ENCODE results near the gene FAIM. TPM values are rescaled to one million over a fixed set of nuclear protein-coding genes. Genes with fewer than 3 reads are reported as not detected.
"Not testable (repeated sequence)": the region's sequence is repeated elsewhere in the genome, so short reads cannot be mapped to it uniquely, and the experiment has no call there.

FAIM gene
- total RNA-seq, 2 experiments from 2014 or later, result 2.0 TPM; not detected in 1

DNA sequence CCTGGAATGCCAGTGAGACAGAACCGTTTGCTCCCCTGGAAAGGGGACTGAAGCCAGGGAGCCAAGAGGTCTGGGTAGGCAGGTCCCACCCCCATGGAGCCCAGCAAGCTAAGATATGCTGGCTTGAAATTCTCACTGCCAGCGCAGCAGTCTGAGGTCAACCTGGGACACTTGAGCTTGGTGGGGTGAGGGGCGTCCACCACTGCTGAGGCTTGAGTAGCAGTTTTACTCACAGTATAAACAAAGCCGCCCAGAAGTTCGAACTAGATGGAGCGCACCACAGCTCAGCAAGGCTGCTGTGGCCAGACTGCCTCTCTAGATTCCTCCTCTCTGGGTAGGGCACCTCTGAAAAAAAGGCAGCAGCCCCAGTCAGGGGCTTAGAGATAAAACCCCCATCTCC, 48.1 kb upstream of the FAIM start:
- H3K27ac ChIP-seq (ENCODE audit: low read depth, low read length, poor library complexity, severe bottlenecking), result no peak overlapping the region
- no peak overlapping the region for H3K4me2 ChIP-seq (ENCODE audit: low read length)
- no peak overlapping the region for H2AFZ ChIP-seq (ENCODE audit: low read length)
- H3K36me3 ChIP-seq (ENCODE audit: insufficient read depth, low read length), result peaks cover 10% of the 10 kb centered on the region; the same call in 1 of the 2 replicates
- DNase-seq (ENCODE audit: low spot score), result no peak
- TF ChIP-seq EZH2phosphoT487 (IDR thresholded peaks at IDR 0.05; ENCODE audit: borderline replicate concordance, low read depth, low read length), result no peak
- TF ChIP-seq, protein P1, sequence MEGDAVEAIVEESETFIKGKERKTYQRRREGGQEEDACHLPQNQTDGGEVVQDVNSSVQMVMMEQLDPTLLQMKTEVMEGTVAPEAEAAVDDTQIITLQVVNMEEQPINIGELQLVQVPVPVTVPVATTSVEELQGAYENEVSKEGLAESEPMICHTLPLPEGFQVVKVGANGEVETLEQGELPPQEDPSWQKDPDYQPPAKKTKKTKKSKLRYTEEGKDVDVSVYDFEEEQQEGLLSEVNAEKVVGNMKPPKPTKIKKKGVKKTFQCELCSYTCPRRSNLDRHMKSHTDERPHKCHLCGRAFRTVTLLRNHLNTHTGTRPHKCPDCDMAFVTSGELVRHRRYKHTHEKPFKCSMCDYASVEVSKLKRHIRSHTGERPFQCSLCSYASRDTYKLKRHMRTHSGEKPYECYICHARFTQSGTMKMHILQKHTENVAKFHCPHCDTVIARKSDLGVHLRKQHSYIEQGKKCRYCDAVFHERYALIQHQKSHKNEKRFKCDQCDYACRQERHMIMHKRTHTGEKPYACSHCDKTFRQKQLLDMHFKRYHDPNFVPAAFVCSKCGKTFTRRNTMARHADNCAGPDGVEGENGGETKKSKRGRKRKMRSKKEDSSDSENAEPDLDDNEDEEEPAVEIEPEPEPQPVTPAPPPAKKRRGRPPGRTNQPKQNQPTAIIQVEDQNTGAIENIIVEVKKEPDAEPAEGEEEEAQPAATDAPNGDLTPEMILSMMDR (conservative IDR thresholded peaks at IDR 0.05; ENCODE audit: low read length), result no peak
- H3K4me1 ChIP-seq (ENCODE audit: insufficient read depth, low read length, poor library complexity, severe bottlenecking), result no peaks in the 10 kb centered on the region
- H3K79me2 ChIP-seq (ENCODE audit: insufficient read depth, low read depth, low read length), result no peaks in the 10 kb centered on the region
- no peaks in the 10 kb centered on the region for H4K20me1 ChIP-seq (ENCODE audit: insufficient read depth, low read length)
- no peaks in the 10 kb centered on the region for H3K9me2 ChIP-seq (ENCODE audit: insufficient read depth, low read length)
- CTCF ChIA-PET (ENCODE audit: unreplicated experiment), result no interaction called here
- no peak overlapping the region for H3K4me3 ChIP-seq (ENCODE audit: low read depth, low read length, poor library complexity, severe bottlenecking)
- no peaks in the 10 kb centered on the region for H3K9me3 ChIP-seq (ENCODE audit: low read length)
- intact Hi-C loops (cut with micrococcal nuclease; ENCODE audit: unreplicated experiment), result no loop called here
- BruUV-seq (replicated peaks), result no TSS peak
- POLR2A ChIA-PET, result interaction anchor here (0.6 to 1.1 kb wide), 4 partner anchors 8 to 227 kb away, joined by 3 to 4 read pairs (median 4); no protein-coding TSS in a partner anchor

DNA sequence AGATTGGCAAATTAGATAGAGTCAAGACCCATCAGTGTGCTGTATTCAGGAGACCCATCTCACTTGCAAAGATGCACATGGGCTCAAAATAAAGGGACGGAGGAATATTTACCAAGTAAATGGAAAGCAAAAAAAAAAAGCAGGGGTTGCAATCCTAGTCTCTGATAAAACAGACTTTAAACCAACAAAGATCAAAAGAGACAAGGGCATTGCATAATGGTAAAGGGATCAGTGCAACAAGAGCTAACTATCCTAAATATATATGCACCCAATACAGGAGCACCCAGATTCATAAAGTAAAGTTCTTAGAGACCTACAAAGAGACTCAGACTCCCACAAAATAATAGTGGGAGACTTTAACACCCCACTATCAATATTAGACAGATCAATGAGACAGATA, 45.7 kb upstream of the FAIM start:
- H3K79me2 ChIP-seq (ENCODE audit: insufficient read depth, low read depth, low read length); H3K9me3 ChIP-seq (ENCODE audit: low read length); H3K4me3 ChIP-seq (ENCODE audit: low read depth, low read length, poor library complexity, severe bottlenecking); intact Hi-C loops (cut with micrococcal nuclease; ENCODE audit: unreplicated experiment); DNase-seq (ENCODE audit: low spot score); CTCF ChIA-PET (ENCODE audit: unreplicated experiment); BruUV-seq (replicated peaks); H3K4me1 ChIP-seq (ENCODE audit: insufficient read depth, low read length, poor library complexity, severe bottlenecking); H3K9me2 ChIP-seq (ENCODE audit: insufficient read depth, low read length); H3K27ac ChIP-seq (ENCODE audit: low read depth, low read length, poor library complexity, severe bottlenecking); H2AFZ ChIP-seq (ENCODE audit: low read length); H4K20me1 ChIP-seq (ENCODE audit: insufficient read depth, low read length); POLR2A ChIA-PET; H3K4me2 ChIP-seq (ENCODE audit: low read length): not testable (repeated sequence)
- peaks cover 13% of the 10 kb centered on the region; the same call in 1 of the 2 replicates for H3K36me3 ChIP-seq (ENCODE audit: insufficient read depth, low read length)

DNA sequence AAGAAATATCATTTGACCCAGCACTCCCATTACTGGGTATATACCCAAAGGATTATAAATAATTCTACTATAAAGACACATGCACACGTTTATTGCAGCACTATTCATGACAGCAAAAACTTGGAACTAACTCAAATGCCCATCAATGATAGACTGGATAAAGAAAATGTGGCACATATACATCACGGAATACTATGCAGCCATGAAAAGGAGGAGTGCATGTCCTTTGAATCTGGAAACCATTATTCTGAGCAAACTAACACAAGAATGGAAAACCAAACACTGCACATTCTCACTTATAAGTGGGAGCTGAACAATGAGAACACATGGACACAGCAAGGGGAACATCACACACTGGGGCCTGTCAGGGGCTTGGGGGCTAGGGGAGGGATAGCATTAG, 42.3 kb upstream of the FAIM start:
- H3K4me3 ChIP-seq (ENCODE audit: low read depth, low read length, poor library complexity, severe bottlenecking); H3K36me3 ChIP-seq (ENCODE audit: insufficient read depth, low read length); DNase-seq (ENCODE audit: low spot score); POLR2A ChIA-PET; H3K79me2 ChIP-seq (ENCODE audit: insufficient read depth, low read depth, low read length); BruUV-seq (replicated peaks); H3K4me1 ChIP-seq (ENCODE audit: insufficient read depth, low read length, poor library complexity, severe bottlenecking); H3K4me2 ChIP-seq (ENCODE audit: low read length); H3K27ac ChIP-seq (ENCODE audit: low read depth, low read length, poor library complexity, severe bottlenecking); H3K9me3 ChIP-seq (ENCODE audit: low read length); H2AFZ ChIP-seq (ENCODE audit: low read length); CTCF ChIA-PET (ENCODE audit: unreplicated experiment); H4K20me1 ChIP-seq (ENCODE audit: insufficient read depth, low read length); intact Hi-C loops (cut with micrococcal nuclease; ENCODE audit: unreplicated experiment); H3K9me2 ChIP-seq (ENCODE audit: insufficient read depth, low read length): not testable (repeated sequence)

DNA sequence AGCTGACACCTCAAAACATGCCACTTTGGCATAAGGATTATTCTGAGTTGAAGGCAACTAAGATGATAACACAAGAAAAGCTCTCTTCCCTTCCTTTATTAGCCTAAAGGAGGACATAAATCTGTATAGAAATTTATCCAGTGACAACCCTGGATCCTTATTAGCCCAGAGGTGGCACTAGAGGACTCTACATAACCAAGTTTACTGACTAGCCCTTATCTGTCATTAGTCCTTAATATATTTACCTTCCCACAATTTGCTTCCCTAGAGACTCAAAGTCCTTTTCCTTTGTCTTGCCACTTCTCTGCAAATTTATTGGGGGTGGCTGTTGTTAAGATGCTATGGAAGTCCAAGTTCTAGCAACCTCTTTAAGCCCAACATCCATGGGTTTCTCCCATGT, 41.2 kb upstream of the FAIM start:
- TF ChIP-seq EZH2phosphoT487 (IDR thresholded peaks at IDR 0.05; ENCODE audit: borderline replicate concordance, low read depth, low read length), result no peak
- TF ChIP-seq, protein P1 (conservative IDR thresholded peaks at IDR 0.05; ENCODE audit: low read length), result 0 out of 2 replicates have a peak, but pooled peaks have one; percentile 22
- Histone ChIP-seq H3K9me2 (ENCODE audit: insufficient read depth, low read length) (no peaks in the 10 kb centered on the region), H3K36me3 (ENCODE audit: insufficient read depth, low read length) (peaks cover 13% of the 10 kb centered on the region), H3K4me3 (ENCODE audit: low read depth, low read length, poor library complexity, severe bottlenecking) (no peak overlapping the region), H3K79me2 (ENCODE audit: insufficient read depth, low read depth, low read length) (no peaks in the 10 kb centered on the region), H3K9me3 (ENCODE audit: low read length) (no peaks in the 10 kb centered on the region), H3K27ac (ENCODE audit: low read depth, low read length, poor library complexity, severe bottlenecking) (no peak overlapping the region), H3K4me2 (ENCODE audit: low read length) (no peak overlapping the region), H3K4me1 (ENCODE audit: insufficient read depth, low read length, poor library complexity, severe bottlenecking) (no peaks in the 10 kb centered on the region), H4K20me1 (ENCODE audit: insufficient read depth, low read length) (no peaks in the 10 kb centered on the region), H2AFZ (ENCODE audit: low read length) (no peak overlapping the region)
- intact Hi-C loops (cut with micrococcal nuclease; ENCODE audit: unreplicated experiment), result no loop called here
- no peak for DNase-seq (ENCODE audit: low spot score)
- BruUV-seq (replicated peaks), result no TSS peak
- ChIA-PET CTCF (ENCODE audit: unreplicated experiment) (no interaction called here), POLR2A (no interaction called here)
